Measurements from ENCODE around the gene DMRTC1B. TPM values are rescaled to one million over a fixed set of nuclear protein-coding genes. Genes with fewer than 3 reads are reported as not detected.
"Not testable (repeated sequence)": the region's sequence is repeated elsewhere in the genome, so short reads cannot be mapped to it uniquely, and the experiment has no call there.

DMRTC1B gene
- polyA plus RNA-seq, 1 experiment: not detected

GRCh38 chrX:72783365-72783936 is 6.8 kb downstream of the DMRTC1B start:
- CTCF ChIA-PET; H3K4me3 ChIP-seq (ENCODE audit: low read depth, low read length); POLR2A ChIA-PET; H3K27me3 ChIP-seq (ENCODE audit: control insufficient read depth, insufficient read depth, low read length); H3K27ac ChIP-seq (ENCODE audit: low read depth, low read length); DNase-seq (ENCODE audit: low read depth, low spot score); H3K9me3 ChIP-seq (ENCODE audit: control insufficient read depth, insufficient read depth, low read length): not testable (repeated sequence)

GRCh38 chrX:72783964-72784363 is 7.3 kb downstream of the DMRTC1B start:
- DNase-seq (ENCODE audit: low read depth, low spot score); H3K4me3 ChIP-seq (ENCODE audit: low read depth, low read length); POLR2A ChIA-PET; CTCF ChIA-PET; H3K9me3 ChIP-seq (ENCODE audit: control insufficient read depth, insufficient read depth, low read length); H3K27ac ChIP-seq (ENCODE audit: low read depth, low read length); H3K27me3 ChIP-seq (ENCODE audit: control insufficient read depth, insufficient read depth, low read length): not testable (repeated sequence)

- H3K4me3 ChIP-seq (ENCODE audit: low read depth, low read length); H3K9me3 ChIP-seq (ENCODE audit: control insufficient read depth, insufficient read depth, low read length); H3K27me3 ChIP-seq (ENCODE audit: control insufficient read depth, insufficient read depth, low read length); DNase-seq (ENCODE audit: low read depth, low spot score); CTCF ChIA-PET; H3K27ac ChIP-seq (ENCODE audit: low read depth, low read length); POLR2A ChIA-PET: not testable (repeated sequence)
Observed at GRCh38 chrX:72788142-72788541, 11.5 kb downstream of the DMRTC1B start.

GRCh38 chrX:72790390-72790789 is 13.7 kb downstream of the DMRTC1B start:
- H3K9me3 ChIP-seq (ENCODE audit: control insufficient read depth, insufficient read depth, low read length); H3K27me3 ChIP-seq (ENCODE audit: control insufficient read depth, insufficient read depth, low read length); CTCF ChIA-PET; DNase-seq (ENCODE audit: low read depth, low spot score); H3K4me3 ChIP-seq (ENCODE audit: low read depth, low read length); POLR2A ChIA-PET; H3K27ac ChIP-seq (ENCODE audit: low read depth, low read length): not testable (repeated sequence)

GRCh38 chrX:72808110-72808509 is 31.4 kb downstream of the DMRTC1B start, which contains the start of gene FAM236D:
Gene FAM236D (minus strand): TSS chrX:72808210. CDS start chrX:72808110, 100 bp downstream.
- H3K4me3 ChIP-seq (ENCODE audit: low read depth, low read length); DNase-seq (ENCODE audit: low read depth, low spot score); H3K27ac ChIP-seq (ENCODE audit: low read depth, low read length); H3K27me3 ChIP-seq (ENCODE audit: control insufficient read depth, insufficient read depth, low read length); H3K9me3 ChIP-seq (ENCODE audit: control insufficient read depth, insufficient read depth, low read length); CTCF ChIA-PET; POLR2A ChIA-PET: not testable (repeated sequence)

GRCh38 chrX:72830701-72831100 is 54.0 kb downstream of the DMRTC1B start:
- H3K27ac ChIP-seq (ENCODE audit: low read depth, low read length); H3K9me3 ChIP-seq (ENCODE audit: control insufficient read depth, insufficient read depth, low read length); CTCF ChIA-PET; DNase-seq (ENCODE audit: low read depth, low spot score); H3K27me3 ChIP-seq (ENCODE audit: control insufficient read depth, insufficient read depth, low read length); POLR2A ChIA-PET; H3K4me3 ChIP-seq (ENCODE audit: low read depth, low read length): not testable (repeated sequence)

- DNase-seq (ENCODE audit: low read depth, low spot score); H3K4me3 ChIP-seq (ENCODE audit: low read depth, low read length); H3K27ac ChIP-seq (ENCODE audit: low read depth, low read length); CTCF ChIA-PET; H3K9me3 ChIP-seq (ENCODE audit: control insufficient read depth, insufficient read depth, low read length); H3K27me3 ChIP-seq (ENCODE audit: control insufficient read depth, insufficient read depth, low read length); POLR2A ChIA-PET: not testable (repeated sequence)
Observed at GRCh38 chrX:72837532-72837931, 60.8 kb downstream of the DMRTC1B start.

GRCh38 chrX:72882898-72883297 is 106.2 kb downstream of the DMRTC1B start:
- H3K27me3 ChIP-seq (ENCODE audit: control insufficient read depth, insufficient read depth, low read length); CTCF ChIA-PET; H3K27ac ChIP-seq (ENCODE audit: low read depth, low read length); DNase-seq (ENCODE audit: low read depth, low spot score); H3K4me3 ChIP-seq (ENCODE audit: low read depth, low read length); POLR2A ChIA-PET; H3K9me3 ChIP-seq (ENCODE audit: control insufficient read depth, insufficient read depth, low read length): not testable (repeated sequence)

GRCh38 chrX:72889740-72890139 is 113.0 kb downstream of the DMRTC1B start:
- CTCF ChIA-PET; H3K4me3 ChIP-seq (ENCODE audit: low read depth, low read length); H3K27ac ChIP-seq (ENCODE audit: low read depth, low read length); POLR2A ChIA-PET; H3K9me3 ChIP-seq (ENCODE audit: control insufficient read depth, insufficient read depth, low read length); DNase-seq (ENCODE audit: low read depth, low spot score); H3K27me3 ChIP-seq (ENCODE audit: control insufficient read depth, insufficient read depth, low read length): not testable (repeated sequence)

Small RNAs within 50 kb of the gene (small RNA-seq; reads per million reads assigned to genes)
- gene RNU1-112P (ENCODE audit: insufficient read length, low read depth): not detected

Other genes with a start within 250 kb of the DMRTC1B start
- gene HDAC8, start 204.0 kb upstream of the DMRTC1B start, polyA plus RNA-seq (2011; rRNA removed): 22.7 and 24.8 TPM in 2 replicates
- 4.5 and 4.9 TPM in 2 replicates for gene PHKA1, start 62.6 kb upstream of the DMRTC1B start, polyA plus RNA-seq (2011; rRNA removed)
- gene FAM236B, start 5.8 kb downstream of the DMRTC1B start, polyA plus RNA-seq (2011; rRNA removed): not detected in 2 replicates
- not detected in 2 replicates for gene FAM236D, start 31.3 kb downstream of the DMRTC1B start, polyA plus RNA-seq (2011; rRNA removed)
- gene FAM236C, start 135.7 kb downstream of the DMRTC1B start, polyA plus RNA-seq (2011; rRNA removed): not detected in 2 replicates
- not detected in 2 replicates for gene FAM236A, start 161.3 kb downstream of the DMRTC1B start, polyA plus RNA-seq (2011; rRNA removed)
- gene DMRTC1, start 166.9 kb downstream of the DMRTC1B start, polyA plus RNA-seq (2011; rRNA removed): not detected in 2 replicates
- gene PABPC1L2B, start 226.0 kb downstream of the DMRTC1B start, polyA plus RNA-seq (2011; rRNA removed): not detected in 2 replicates